GM23338 (cell line): Measurements from ENCODE around the gene KCTD12. TPM values are rescaled to one million over a fixed set of nuclear protein-coding genes. Genes with fewer than 3 reads are reported as not detected.

Source experiments
- ATAC-seq: fragments of 200-7000 bp; cut with Tn5 transposase; 3 replicates; pipeline ENCODE4 v1.9.1; 2020
- DNase-seq: peaks from one replicate; pipeline ENCODE4 v3.0.0-alpha.2; 2015; ENCODE audit warnings: low spot score
- H2AFZ ChIP-seq: fragments of 200-600 bp; sonication (generic); 2 replicates; pipeline ENCODE4 v1.8.0; 2016; ENCODE audit warnings: antibody characterized with exemption, mild to moderate bottlenecking, moderate library complexity
- H3F3A ChIP-seq: fragments of 200-600 bp; sonication (generic); replicated peaks from 2 replicates; pipeline ENCODE4 v1.8.0; 2017; ENCODE audit warnings: antibody characterized with exemption, mixed run types, low read depth
- H3K27ac ChIP-seq: fragments of 200-600 bp; sonication (generic); 2 replicates; pipeline ENCODE4 v1.6.1; 2016; ENCODE audit warnings: low read depth
- H3K27me3 ChIP-seq: fragments of 200-600 bp; sonication (generic); 2 replicates; pipeline ENCODE4 v1.8.0; 2016; ENCODE audit warnings: mild to moderate bottlenecking, mixed run types, moderate library complexity; ENCODE audit not compliant: insufficient read depth
- H3K36me3 ChIP-seq: fragments of 200-600 bp; sonication (generic); 2 replicates; pipeline ENCODE4 v1.8.0; 2016; ENCODE audit warnings: mild to moderate bottlenecking; ENCODE audit not compliant: insufficient read depth
- H3K4me1 ChIP-seq: fragments of 200-600 bp; sonication (generic); 2 replicates; pipeline ENCODE4 v1.8.0; 2016; ENCODE audit warnings: mild to moderate bottlenecking, moderate library complexity; ENCODE audit not compliant: insufficient read depth
- H3K4me2 ChIP-seq: fragments of 200-600 bp; sonication (generic); 2 replicates; pipeline ENCODE4 v1.7.1; 2017; ENCODE audit warnings: mixed run types
- H3K4me3 ChIP-seq: fragments of 200-600 bp; sonication (generic); 2 replicates; pipeline ENCODE4 v1.6.1; 2016; ENCODE audit warnings: mixed run types
- H3K79me2 ChIP-seq: fragments of 200-600 bp; sonication (generic); replicated peaks from 2 replicates; pipeline ENCODE4 v1.8.0; 2017; ENCODE audit warnings: mild to moderate bottlenecking; ENCODE audit not compliant: insufficient read depth
- H3K9me2 ChIP-seq: fragments of 200-600 bp; sonication (generic); 2 replicates; pipeline ENCODE4 v1.8.0; 2017; ENCODE audit not compliant: insufficient read depth
- H4K20me1 ChIP-seq: fragments of 200-600 bp; sonication (generic); replicated peaks from 2 replicates; pipeline ENCODE4 v1.8.0; 2017; ENCODE audit warnings: mild to moderate bottlenecking; ENCODE audit not compliant: insufficient read depth
- H3K27ac Mint-ChIP-seq: 2 replicates; pipeline ENCODE4 v1.8.0; 2020; ENCODE audit warnings: inconsistent platforms, mild to moderate bottlenecking, moderate library complexity, mixed read lengths
- H3K27me3 Mint-ChIP-seq: 3 replicates; pipeline ENCODE4 v1.8.0; 2022; ENCODE audit warnings: low read depth, mild to moderate bottlenecking, moderate library complexity, mixed read lengths, inconsistent platforms; ENCODE audit not compliant: insufficient read depth, poor library complexity
- H3K36me3 Mint-ChIP-seq: 3 replicates; pipeline ENCODE4 v1.8.0; 2021; ENCODE audit warnings: low read depth, mild to moderate bottlenecking, inconsistent platforms, moderate library complexity, mixed read lengths
- H3K4me1 Mint-ChIP-seq: 3 replicates; pipeline ENCODE4 v1.8.0; 2020; ENCODE audit warnings: mild to moderate bottlenecking, inconsistent platforms, mixed read lengths
- H3K4me3 Mint-ChIP-seq: 3 replicates; pipeline ENCODE4 v1.8.0; 2021; ENCODE audit warnings: moderate library complexity, mild to moderate bottlenecking, inconsistent platforms, mixed read lengths
- H3K9me3 Mint-ChIP-seq: 3 replicates; pipeline ENCODE4 v1.8.0; 2020; ENCODE audit warnings: moderate library complexity, mild to moderate bottlenecking, inconsistent platforms, mixed read lengths
- CREB1 ChIP-seq: fragments of 250-450 bp; sonication (Bioruptor Pico); IDR thresholded peaks from 2 replicates; pipeline ENCODE4 v1.5.0; 2020; ENCODE audit warnings: low read depth, mild to moderate bottlenecking, moderate library complexity
- CTCF ChIP-seq, 2 experiments: fragments of 200-600 bp in 1 of 2; sonication (generic) in 1 of 2; conservative IDR thresholded peaks; 2 replicates each; pipeline versions ENCODE4 v1.5.1 to v1.6.1; 2016 to 2017; ENCODE audit warnings: antibody characterized with exemption in 2 of 2, low read depth in 2 of 2, mild to moderate bottlenecking in 2 of 2, moderate library complexity in 1 of 2
- EZH2 ChIP-seq: fragments of 200-600 bp; sonication (generic); IDR thresholded peaks from one replicate; pipeline ENCODE4 v1.8.0; 2017; ENCODE audit warnings: antibody characterized with exemption, mild to moderate bottlenecking, low read depth; ENCODE audit not compliant: unreplicated experiment
- EZH2phosphoT487 ChIP-seq: fragments of 200-600 bp; sonication (generic); IDR thresholded peaks from one replicate; pipeline ENCODE4 v1.8.1; 2018; ENCODE audit warnings: antibody characterized with exemption; ENCODE audit not compliant: unreplicated experiment
- JUNB ChIP-seq: IDR thresholded peaks from one replicate; pipeline ENCODE4 v1.6.1; 2016; ENCODE audit warnings: antibody characterized with exemption; ENCODE audit not compliant: unreplicated experiment
- NANOG ChIP-seq: IDR thresholded peaks from 2 replicates; pipeline ENCODE4 v1.6.1; 2016; ENCODE audit warnings: antibody characterized with exemption, borderline replicate concordance
- POLR2AphosphoS5 ChIP-seq: IDR thresholded peaks from 2 replicates; pipeline ENCODE4 v1.6.1; 2016; ENCODE audit warnings: antibody characterized with exemption, low read depth
- STAT1 ChIP-seq: IDR thresholded peaks from one replicate; pipeline ENCODE4 v1.6.1; 2016; ENCODE audit warnings: antibody characterized with exemption; ENCODE audit not compliant: unreplicated experiment
- ZNF114 ChIP-seq: fragments of 250-450 bp; sonication (Bioruptor Pico); IDR thresholded peaks from 2 replicates; pipeline ENCODE4 v1.5.0; 2020; ENCODE audit warnings: mild to moderate bottlenecking, moderate library complexity
- ZNF331 ChIP-seq: fragments of 250-450 bp; sonication (Bioruptor Pico); IDR thresholded peaks from 2 replicates; pipeline ENCODE4 v1.5.0; 2020; ENCODE audit warnings: low read depth, mild to moderate bottlenecking, moderate library complexity
- polyA plus RNA-seq: library from polyadenylated mRNA; unstranded; fragments of >200 nt; fragmentation: Nextera tagmentation; extraction: Ambion mirVana; gene quantifications from 2 replicates; pipeline ENCODE4 v1.2.1, GENCODE V29; 2016
- total RNA-seq: library from RNA; depleted of rRNA; stranded (reverse); fragments of >200 nt; shearing (Covaris generic); gene quantifications from 2 replicates; pipeline ENCODE4 v1.2.3, GENCODE V29; 2014
- TF ChIP-seq, protein P1 (sequence below): fragments of 250-450 bp; sonication (Bioruptor Pico); IDR thresholded peaks from 2 replicates; pipeline ENCODE4 v1.5.0; 2020; ENCODE audit warnings: mild to moderate bottlenecking, moderate library complexity
- TF ChIP-seq, protein P2 (sequence below): IDR thresholded peaks from 2 replicates; pipeline ENCODE4 v1.6.1; 2016; ENCODE audit warnings: antibody characterized with exemption
- TF ChIP-seq, protein P3 (sequence below): IDR thresholded peaks from one replicate; pipeline ENCODE4 v1.6.1; 2018; ENCODE audit warnings: antibody characterized with exemption; ENCODE audit not compliant: unreplicated experiment

KCTD12 gene
- total and polyA plus RNA-seq, 2 experiments from 2014 or later: 3.3 to 12.0 TPM

- Histone ChIP-seq H3K4me2 (no peak overlapping the region), H4K20me1 (no peaks in the 10 kb centered on the region; the same call in 1 of the 2 replicates), H3K9me2 (no peaks in the 10 kb centered on the region), H3K36me3 (no peaks in the 10 kb centered on the region), H3K4me3 (no peak overlapping the region), H2AFZ (no peak overlapping the region), H3K27ac (no peak overlapping the region), H3K27me3 (peaks cover 56% of the 10 kb centered on the region), H3F3A (peaks cover 11% of the 10 kb centered on the region; the same call in 1 of the 2 replicates), H3K4me1 (peaks cover 17% of the 10 kb centered on the region), H3K79me2 (no peaks in the 10 kb centered on the region)
- H3K4me1 Mint-ChIP-seq: peaks cover 14% of the 10 kb centered on the region
- ATAC-seq: no peak
- DNase-seq: no peak
- H3K9me3 Mint-ChIP-seq: no peaks in the 10 kb centered on the region; the same call in 2 of the 3 replicates
- no peaks in the 10 kb centered on the region for H3K36me3 Mint-ChIP-seq
- no peak for TF ChIP-seq NANOG
- no peak for TF ChIP-seq STAT1
- TF ChIP-seq EZH2: no peak
- TF ChIP-seq ZNF114 (CRISPR knock-in tag): no peak
- TF ChIP-seq EZH2phosphoT487: no peak
- no peak for TF ChIP-seq ZNF331 (CRISPR knock-in tag)
- no peak for TF ChIP-seq JUNB
- TF ChIP-seq POLR2AphosphoS5: no peak
- TF ChIP-seq CTCF (conservative IDR thresholded peaks at IDR 0.05; ENCODE audit: low read depth in 2 of 2): no peak
- TF ChIP-seq, protein P1, sequence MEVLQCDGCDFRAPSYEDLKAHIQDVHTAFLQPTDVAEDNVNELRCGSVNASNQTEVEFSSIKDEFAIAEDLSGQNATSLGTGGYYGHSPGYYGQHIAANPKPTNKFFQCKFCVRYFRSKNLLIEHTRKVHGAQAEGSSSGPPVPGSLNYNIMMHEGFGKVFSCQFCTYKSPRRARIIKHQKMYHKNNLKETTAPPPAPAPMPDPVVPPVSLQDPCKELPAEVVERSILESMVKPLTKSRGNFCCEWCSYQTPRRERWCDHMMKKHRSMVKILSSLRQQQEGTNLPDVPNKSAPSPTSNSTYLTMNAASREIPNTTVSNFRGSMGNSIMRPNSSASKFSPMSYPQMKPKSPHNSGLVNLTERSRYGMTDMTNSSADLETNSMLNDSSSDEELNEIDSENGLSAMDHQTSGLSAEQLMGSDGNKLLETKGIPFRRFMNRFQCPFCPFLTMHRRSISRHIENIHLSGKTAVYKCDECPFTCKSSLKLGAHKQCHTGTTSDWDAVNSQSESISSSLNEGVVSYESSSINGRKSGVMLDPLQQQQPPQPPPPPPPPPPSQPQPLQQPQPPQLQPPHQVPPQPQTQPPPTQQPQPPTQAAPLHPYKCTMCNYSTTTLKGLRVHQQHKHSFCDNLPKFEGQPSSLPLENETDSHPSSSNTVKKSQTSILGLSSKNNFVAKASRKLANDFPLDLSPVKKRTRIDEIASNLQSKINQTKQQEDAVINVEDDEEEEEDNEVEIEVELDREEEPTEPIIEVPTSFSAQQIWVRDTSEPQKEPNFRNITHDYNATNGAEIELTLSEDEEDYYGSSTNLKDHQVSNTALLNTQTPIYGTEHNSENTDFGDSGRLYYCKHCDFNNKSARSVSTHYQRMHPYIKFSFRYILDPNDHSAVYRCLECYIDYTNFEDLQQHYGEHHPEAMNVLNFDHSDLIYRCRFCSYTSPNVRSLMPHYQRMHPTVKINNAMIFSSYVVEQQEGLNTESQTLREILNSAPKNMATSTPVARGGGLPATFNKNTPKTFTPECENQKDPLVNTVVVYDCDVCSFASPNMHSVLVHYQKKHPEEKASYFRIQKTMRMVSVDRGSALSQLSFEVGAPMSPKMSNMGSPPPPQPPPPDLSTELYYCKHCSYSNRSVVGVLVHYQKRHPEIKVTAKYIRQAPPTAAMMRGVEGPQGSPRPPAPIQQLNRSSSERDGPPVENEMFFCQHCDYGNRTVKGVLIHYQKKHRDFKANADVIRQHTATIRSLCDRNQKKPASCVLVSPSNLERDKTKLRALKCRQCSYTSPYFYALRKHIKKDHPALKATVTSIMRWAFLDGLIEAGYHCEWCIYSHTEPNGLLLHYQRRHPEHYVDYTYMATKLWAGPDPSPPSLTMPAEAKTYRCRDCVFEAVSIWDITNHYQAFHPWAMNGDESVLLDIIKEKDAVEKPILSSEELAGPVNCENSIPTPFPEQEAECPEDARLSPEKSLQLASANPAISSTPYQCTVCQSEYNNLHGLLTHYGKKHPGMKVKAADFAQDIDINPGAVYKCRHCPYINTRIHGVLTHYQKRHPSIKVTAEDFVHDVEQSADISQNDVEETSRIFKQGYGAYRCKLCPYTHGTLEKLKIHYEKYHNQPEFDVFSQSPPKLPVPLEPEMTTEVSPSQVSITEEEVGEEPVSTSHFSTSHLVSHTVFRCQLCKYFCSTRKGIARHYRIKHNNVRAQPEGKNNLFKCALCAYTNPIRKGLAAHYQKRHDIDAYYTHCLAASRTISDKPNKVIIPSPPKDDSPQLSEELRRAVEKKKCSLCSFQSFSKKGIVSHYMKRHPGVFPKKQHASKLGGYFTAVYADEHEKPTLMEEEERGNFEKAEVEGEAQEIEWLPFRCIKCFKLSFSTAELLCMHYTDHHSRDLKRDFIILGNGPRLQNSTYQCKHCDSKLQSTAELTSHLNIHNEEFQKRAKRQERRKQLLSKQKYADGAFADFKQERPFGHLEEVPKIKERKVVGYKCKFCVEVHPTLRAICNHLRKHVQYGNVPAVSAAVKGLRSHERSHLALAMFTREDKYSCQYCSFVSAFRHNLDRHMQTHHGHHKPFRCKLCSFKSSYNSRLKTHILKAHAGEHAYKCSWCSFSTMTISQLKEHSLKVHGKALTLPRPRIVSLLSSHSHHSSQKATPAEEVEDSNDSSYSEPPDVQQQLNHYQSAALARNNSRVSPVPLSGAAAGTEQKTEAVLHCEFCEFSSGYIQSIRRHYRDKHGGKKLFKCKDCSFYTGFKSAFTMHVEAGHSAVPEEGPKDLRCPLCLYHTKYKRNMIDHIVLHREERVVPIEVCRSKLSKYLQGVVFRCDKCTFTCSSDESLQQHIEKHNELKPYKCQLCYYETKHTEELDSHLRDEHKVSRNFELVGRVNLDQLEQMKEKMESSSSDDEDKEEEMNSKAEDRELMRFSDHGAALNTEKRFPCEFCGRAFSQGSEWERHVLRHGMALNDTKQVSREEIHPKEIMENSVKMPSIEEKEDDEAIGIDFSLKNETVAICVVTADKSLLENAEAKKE (CRISPR knock-in tag): no peak
- TF ChIP-seq CREB1: no peak
- TF ChIP-seq, protein P2, sequence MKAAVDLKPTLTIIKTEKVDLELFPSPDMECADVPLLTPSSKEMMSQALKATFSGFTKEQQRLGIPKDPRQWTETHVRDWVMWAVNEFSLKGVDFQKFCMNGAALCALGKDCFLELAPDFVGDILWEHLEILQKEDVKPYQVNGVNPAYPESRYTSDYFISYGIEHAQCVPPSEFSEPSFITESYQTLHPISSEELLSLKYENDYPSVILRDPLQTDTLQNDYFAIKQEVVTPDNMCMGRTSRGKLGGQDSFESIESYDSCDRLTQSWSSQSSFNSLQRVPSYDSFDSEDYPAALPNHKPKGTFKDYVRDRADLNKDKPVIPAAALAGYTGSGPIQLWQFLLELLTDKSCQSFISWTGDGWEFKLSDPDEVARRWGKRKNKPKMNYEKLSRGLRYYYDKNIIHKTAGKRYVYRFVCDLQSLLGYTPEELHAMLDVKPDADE: no peak
- TF ChIP-seq, protein P3, sequence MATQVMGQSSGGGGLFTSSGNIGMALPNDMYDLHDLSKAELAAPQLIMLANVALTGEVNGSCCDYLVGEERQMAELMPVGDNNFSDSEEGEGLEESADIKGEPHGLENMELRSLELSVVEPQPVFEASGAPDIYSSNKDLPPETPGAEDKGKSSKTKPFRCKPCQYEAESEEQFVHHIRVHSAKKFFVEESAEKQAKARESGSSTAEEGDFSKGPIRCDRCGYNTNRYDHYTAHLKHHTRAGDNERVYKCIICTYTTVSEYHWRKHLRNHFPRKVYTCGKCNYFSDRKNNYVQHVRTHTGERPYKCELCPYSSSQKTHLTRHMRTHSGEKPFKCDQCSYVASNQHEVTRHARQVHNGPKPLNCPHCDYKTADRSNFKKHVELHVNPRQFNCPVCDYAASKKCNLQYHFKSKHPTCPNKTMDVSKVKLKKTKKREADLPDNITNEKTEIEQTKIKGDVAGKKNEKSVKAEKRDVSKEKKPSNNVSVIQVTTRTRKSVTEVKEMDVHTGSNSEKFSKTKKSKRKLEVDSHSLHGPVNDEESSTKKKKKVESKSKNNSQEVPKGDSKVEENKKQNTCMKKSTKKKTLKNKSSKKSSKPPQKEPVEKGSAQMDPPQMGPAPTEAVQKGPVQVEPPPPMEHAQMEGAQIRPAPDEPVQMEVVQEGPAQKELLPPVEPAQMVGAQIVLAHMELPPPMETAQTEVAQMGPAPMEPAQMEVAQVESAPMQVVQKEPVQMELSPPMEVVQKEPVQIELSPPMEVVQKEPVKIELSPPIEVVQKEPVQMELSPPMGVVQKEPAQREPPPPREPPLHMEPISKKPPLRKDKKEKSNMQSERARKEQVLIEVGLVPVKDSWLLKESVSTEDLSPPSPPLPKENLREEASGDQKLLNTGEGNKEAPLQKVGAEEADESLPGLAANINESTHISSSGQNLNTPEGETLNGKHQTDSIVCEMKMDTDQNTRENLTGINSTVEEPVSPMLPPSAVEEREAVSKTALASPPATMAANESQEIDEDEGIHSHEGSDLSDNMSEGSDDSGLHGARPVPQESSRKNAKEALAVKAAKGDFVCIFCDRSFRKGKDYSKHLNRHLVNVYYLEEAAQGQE: no peak
- H3K27me3 Mint-ChIP-seq: peaks cover 30% of the 10 kb centered on the region
- no peak overlapping the region for H3K27ac Mint-ChIP-seq
- no peak overlapping the region for H3K4me3 Mint-ChIP-seq
These were observed 3.0 kb upstream of the KCTD12 start for GRCh38 chr13:76889254-76889653.
